ENCODE measurements around the gene PRAMEF20.

The PRAMEF20 gene

DNA sequence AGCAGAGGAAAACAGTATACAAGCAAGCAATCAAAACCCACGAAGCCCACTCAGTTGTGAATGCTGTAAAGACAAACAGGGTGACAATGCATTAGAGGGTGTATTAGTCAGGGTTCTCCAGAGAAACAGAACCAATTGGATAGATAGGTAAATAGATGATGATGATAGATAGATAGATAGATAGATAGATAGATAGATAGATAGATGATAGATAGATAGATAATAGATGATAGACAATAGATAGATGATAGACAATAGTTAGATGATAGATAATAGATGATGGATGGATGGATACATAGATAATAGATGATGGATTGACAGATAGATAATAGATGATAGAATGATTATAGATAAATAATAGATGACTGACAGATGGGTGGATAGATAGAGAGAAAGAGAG lies 55.3 kb downstream of the PRAMEF20 start:
- DNase-seq: no peak

DNA sequence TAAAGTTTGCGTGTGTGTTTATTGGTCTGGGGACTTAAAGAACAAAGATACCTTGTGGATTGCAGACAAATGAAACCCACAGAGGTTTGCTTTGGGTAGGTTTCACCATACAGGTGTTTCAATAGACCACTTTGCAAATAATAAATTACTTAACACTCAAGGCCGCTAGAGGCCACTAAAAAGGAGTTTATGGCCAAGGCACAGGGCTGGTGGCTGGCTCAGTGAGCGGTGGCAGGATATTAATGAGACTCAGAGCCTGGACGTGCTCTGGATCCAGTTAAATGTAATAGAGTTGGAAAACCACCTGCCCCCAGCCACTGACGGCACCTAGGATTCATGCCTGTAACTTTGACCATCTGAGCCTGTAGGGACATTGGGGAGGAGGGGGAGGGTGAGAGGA lies 59.1 kb downstream of the PRAMEF20 start:
- DNase-seq: no peak

All from NCI-H1930 (cell line).